H1 (cell line): ENCODE measurements around the gene TMEM165.

Source experiments
- KDM1A ChIP-seq: fragments of 200-600, 300-600 bp; sonication (generic); IDR thresholded peaks from 2 replicates; pipeline ENCODE4 v1.7.1; 2016; ENCODE audit warnings: mild to moderate bottlenecking, low read length, borderline replicate concordance
- TAF1 ChIP-seq: IDR thresholded peaks from 2 replicates; pipeline ENCODE4 v1.6.1; 2011; ENCODE audit warnings: mild to moderate bottlenecking, low read depth, low read length

GRCh38 chr4:55447108-55447708 is 51.5 kb downstream of the TMEM165 start:
- TF ChIP-seq TAF1 (no peak), KDM1A (no peak)
